LNCAP (cell line): ENCODE data around the gene GLT1D1.

Experiments
- CTCF ChIP-seq: fragments of 450-650 bp; IDR thresholded peaks from 2 replicates; pipeline ENCODE4 v1.5.1; 2017; ENCODE audit warnings: mild to moderate bottlenecking

Gene GLT1D1

GRCh38 chr12:128857133-128857763 lies 4.0 kb downstream of the GLT1D1 start:
- TF ChIP-seq CTCF = no peak

DNA sequence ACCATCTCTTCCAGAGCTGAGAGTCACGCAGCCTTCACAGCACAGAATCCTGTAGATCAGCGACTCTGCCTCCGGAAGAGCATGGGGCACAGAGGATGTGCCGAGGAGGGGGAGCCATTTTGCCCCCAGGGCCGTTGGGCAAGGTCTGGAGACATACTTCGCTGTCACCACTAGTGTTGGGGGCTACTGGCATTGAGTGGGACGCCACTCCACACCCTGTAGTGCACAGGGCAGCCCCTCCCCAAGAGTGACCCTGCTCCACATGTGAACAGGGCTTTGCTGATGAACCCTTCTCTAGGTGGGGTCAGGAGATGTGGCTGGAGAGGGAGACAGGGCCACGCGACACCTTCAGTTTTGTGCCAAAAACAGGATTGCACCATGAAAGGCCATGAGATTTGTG lies 6.0 kb downstream of the GLT1D1 start:
- no peak for TF ChIP-seq CTCF

DNA sequence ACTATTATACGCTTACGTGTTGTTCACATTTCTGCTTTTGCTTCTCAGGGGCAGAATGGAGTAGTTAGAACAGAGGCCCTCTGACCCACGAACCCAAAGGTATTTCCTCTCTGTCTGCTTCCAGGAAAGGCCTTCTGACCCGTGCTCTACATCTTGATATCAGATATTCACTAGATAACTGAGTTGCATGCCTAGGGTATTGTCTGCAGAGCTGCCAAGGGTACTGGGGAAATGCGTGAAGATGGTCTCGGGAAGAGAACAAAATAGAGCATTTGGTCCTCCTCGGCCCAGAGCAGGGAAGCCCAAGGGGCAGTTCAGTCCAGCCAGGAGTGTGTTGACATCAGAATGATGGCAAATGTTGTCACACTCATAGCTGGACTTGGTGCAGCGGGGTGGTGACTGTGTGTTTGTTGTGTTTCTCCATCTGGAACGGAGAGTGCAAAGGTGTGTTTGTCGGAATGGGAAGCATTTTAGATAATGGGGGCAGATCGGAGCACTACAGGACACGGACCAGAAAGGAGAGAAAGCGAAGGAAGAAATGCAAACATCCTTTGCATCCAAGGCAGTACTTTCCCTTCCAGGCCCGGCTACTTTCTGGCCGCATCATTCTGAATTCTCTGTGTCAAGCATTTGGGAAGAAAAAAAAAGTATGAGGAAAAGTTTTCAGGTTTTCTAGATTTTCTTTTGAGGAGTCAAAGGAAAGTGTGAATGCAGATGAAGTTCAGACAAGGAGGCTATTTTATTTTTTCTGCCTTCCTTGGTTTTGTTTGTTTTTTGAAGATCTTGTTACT lies 8.1 kb downstream of the GLT1D1 start:
- no peak for TF ChIP-seq CTCF

- no peak for TF ChIP-seq CTCF
These were observed 10.7 kb downstream of the GLT1D1 start for GRCh38 chr12:128863957-128864356.

GRCh38 chr12:128864516-128865186 lies 11.4 kb downstream of the GLT1D1 start:
- no peak for TF ChIP-seq CTCF

GRCh38 chr12:128867466-128867865 lies 14.2 kb downstream of the GLT1D1 start:
- no peak for TF ChIP-seq CTCF

GRCh38 chr12:128871516-128871892 lies 18.2 kb downstream of the GLT1D1 start:
- TF ChIP-seq CTCF = no peak
